Measurements from ENCODE around the gene C16orf96.

Gene C16orf96

DNA sequence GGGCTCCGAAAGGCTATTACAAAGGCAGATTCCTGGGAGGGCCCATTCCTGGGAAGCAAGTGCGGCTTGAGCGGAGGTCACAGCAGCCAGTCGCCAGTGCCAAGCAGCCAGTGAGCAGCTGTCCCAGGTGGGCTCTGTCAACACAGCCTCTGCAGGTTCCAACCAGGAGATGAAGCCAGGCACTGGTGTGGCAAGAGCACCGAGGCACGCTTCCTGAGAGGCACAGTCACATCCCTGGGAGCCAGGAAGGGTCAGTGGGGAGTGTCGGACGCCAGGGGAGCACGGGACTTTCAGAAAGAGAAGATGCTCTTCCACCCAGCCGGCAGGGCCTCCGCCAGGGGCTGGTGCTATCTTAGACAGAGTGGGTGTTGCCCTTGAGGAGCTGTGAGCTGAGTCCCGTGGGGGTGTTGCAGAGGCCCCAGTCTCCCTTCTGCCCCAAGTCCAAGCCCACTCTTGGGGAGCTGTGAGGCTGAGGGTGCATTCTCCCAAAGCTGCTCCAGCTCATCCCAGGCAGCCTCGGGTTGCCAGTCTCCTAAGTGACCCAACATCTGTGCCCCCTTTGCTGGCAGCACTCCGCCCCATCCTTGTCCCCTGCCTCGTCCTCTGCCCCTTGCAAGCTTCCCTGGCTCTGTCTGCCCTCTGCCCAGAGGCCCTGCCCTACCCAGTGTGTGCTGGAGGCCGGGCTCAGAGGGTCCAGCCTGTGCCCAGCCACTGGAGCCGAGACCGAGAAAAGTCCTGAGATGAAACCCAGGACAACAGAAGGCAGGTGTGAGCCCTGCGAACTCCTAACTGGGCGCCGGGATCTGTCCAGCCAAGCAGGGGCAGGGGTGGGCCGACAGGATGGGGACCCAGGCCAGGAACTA lies 51.9 kb downstream of the C16orf96 start:
- DNase-seq (ENCODE audit: insufficient read length) (no peak), FAIRE-seq (no peak)
- TF ChIP-seq TAF1 (IDR thresholded peaks at IDR 0.05; ENCODE audit: borderline replicate concordance, low read depth, low read length): no peak
- peak; percentile 64; the same call in 1 of the 2 replicates for TF ChIP-seq POLR2AphosphoS5 (IDR thresholded peaks at IDR 0.05; ENCODE audit: low read depth, low read length)

DNA sequence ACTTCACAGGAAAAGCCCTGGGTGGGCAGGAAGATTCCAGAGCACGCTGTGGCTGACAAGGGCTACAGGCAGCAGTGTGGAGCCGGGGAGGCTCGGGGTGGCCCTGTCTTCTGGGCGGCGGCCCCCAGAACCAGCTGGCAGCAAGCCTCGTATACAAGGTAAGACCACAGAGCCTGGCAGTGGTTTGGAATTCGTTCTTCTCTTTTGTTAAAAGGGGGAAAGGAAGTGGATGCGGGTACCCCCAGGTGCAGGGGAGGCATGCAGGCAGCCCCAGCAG lies 52.5 kb downstream of the C16orf96 start:
- no peak for FAIRE-seq
- DNase-seq (ENCODE audit: insufficient read length): no peak
- no peak for TF ChIP-seq POLR2AphosphoS5 (IDR thresholded peaks at IDR 0.05; ENCODE audit: low read depth, low read length)

DNA sequence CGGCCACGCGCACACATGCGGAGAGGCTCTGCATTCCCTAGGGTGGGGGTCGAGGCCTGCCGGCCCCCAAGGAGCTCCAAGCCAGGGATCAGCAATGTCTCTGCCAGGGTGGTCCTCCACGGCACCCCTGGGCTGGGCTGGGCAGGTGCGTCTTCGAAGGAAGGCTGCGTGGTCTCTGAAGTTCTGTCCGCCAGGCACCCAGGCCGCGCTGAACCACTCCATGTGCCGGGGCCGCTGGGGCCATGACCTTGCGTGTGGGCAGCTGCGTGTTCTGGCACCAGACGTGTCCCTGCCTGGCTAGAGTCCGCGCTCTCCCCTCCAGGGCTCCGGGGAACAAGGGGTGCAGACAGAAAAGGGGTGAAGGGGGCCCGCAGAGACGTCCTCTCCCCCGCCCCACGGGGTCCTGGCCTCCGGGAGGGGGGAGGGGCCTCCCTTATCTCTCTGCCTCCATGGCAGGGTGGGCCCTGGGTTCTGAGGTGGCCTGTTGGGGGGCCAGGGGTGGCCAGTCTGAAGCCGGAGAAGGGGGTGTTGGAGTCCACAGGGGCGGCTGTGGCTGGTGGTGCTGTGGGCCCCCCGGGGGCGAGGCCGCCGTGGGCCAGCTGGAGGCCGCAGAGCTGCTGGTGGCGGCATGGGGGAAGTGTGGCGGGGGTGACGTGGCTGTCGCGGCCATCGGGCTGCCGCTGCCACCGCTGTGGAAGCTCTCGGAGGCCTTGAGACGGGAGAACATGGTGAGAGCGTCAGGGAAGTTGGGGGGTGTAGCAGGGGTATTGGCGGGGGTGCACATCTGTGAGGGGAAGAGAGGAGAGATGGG lies 53.3 kb downstream of the C16orf96 start:
- TF ChIP-seq TAF1 (IDR thresholded peaks at IDR 0.05; ENCODE audit: borderline replicate concordance, low read depth, low read length) (no peak), POLR2AphosphoS5 (IDR thresholded peaks at IDR 0.05; ENCODE audit: low read depth, low read length) (no peak), POLR2A (IDR thresholded peaks at IDR 0.05; ENCODE audit: low read depth, low read length) (no peak)
- DNase-seq (ENCODE audit: insufficient read length) (no peak), FAIRE-seq (no peak)

DNA sequence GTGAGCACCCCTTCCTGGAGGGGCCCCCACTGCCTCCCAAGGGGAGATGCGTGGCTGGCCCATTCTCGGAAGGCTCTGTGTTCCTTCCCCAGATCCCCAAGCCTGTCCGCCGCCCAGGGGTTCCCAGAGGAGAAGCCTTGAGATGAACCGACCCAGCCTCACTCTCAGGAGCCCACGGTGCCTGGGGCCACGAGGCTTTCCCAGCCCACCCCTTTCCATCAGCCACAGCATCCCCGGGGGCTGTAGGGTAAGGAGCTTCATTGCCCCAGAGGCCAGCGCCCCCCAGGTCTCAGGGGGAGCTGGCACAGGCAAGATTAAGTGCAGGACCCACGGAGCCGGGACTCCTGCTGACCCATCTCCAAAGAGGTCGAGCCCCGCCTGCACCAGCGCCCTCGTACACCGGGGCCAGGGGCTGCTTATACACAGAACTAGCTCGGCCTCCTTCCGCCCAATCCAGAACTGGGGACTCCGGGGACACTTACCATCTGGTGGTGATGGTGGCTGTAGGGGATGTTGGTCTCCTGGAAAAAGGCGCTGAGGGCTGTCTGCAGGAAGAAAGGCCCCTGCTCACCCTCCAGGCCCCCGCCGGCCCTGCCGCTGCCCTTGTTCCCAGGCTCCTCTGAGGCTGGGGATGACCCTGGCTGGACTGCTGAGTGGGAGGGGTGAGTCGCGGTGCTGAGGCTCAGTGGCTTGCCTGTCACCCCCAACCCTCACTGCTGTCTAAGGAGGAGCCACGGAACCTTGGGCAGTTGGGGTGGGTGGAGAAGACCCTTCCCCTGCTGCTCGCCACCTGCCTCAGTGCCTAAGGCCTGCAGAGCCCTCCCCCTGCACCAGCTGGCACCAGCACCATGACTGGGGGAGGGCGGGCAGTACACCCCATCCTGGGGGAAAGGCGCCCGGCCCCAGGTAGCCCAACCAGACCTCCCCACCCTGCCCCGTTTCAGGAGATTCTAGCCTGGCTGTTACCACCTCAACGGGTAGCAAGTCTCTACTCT lies 54.2 kb downstream of the C16orf96 start:
- FAIRE-seq: no peak
- DNase-seq (ENCODE audit: insufficient read length): no peak

DNA sequence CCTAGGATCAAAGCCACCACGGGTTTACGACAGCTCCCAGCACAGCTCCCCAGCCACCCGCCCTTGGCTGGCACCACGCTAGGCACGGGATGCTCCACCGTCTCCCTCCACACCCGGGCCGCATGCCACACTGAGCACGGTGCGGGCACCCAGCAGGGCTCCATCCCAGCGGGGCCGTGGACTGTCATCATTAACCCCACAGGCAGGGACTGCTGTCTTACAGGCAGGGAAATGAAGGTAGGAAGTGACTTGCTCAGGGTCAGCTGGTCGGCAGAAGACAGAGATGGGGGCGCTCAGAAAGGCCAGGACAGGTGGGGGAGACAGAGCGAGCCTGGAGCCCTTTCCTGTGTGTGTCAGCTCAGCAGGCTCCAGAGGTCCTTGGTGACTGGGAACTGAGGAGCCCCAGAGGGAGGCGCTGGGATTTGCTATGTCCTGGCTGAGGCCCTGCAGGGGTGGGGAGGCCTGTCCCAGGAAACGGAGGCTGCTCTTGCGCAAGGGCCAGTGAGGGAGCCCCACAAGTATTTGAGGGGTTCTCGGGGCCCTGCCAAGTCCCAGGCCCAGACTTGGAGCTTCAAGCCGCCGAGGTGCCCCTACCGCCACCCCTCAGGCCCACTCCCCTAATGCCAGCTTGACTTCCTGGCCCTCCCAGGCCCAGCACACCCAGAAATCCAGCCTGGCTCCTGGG lies 55.3 kb downstream of the C16orf96 start:
- DNase-seq (ENCODE audit: insufficient read length): no peak
- no peak for FAIRE-seq
- no peak for TF ChIP-seq POLR2AphosphoS5 (IDR thresholded peaks at IDR 0.05; ENCODE audit: low read depth, low read length)

More for the DNA sequence above, 54.2 kb downstream of the C16orf96 start:
- no peak for TF ChIP-seq POLR2AphosphoS5 (IDR thresholded peaks at IDR 0.05; ENCODE audit: low read depth, low read length)
- no peak for TF ChIP-seq POLR2A (IDR thresholded peaks at IDR 0.05; ENCODE audit: low read depth, low read length)

DNA sequence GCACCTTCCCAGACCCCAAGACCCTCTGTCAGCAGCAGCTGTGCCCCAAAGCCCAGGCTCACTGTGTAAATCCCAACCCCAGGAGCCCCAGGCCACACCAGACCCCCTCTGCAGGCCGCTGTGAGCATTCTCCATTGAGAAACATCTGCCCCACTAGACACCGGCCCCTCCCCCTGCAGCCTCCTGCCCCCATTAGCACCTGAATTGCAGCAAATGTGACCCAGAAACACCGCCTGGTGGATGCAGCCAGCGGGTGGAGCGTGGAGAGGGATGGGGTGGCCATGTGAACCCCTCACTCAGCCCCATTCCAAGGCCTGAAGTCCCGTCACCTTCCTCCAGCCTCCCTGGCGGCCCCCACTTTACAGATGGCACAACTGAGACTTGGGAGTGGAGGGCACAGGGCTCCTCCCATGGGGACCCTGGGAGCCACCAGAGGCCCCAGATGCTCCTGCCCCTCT lies 56.4 kb downstream of the C16orf96 start:
- DNase-seq (ENCODE audit: insufficient read length) (no peak), FAIRE-seq (no peak)
- TF ChIP-seq POLR2A (IDR thresholded peaks at IDR 0.05; ENCODE audit: low read depth, low read length) (no peak), TAF1 (IDR thresholded peaks at IDR 0.05; ENCODE audit: borderline replicate concordance, low read depth, low read length) (no peak), POLR2AphosphoS5 (IDR thresholded peaks at IDR 0.05; ENCODE audit: low read depth, low read length) (no peak)

DNA sequence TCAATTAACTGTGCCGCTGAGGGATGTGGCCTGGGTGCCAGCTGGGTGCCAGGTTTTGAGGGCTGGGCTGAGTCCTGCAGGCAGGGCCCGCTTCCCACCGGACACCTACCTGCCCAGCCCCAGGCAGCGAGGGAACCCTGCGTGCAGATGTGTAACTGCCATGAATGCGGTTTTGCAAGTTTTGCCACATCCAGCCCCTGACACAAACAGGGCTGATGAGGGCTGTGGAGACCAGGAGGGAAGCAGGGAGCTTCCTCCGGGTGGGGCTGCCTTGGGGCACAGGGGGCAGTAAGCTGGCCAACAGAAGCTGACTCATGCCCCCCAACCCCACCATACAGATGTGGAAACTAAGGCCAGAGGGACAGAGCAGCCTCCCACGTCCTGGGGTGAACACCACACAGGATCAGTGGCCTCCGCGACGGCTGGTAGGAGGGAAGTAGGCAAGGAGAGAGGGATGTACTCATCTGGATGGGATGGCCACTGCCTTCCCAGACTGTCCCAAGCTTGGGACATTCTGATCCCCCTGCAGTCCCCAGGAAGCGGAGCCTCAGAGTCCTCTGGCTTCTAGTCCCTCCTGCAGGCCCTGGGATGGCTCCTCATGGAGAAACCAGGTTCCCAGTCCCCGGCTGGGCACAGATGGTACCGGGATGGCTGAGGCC lies 57.0 kb downstream of the C16orf96 start:
- FAIRE-seq: no peak
- TF ChIP-seq TAF1 (IDR thresholded peaks at IDR 0.05; ENCODE audit: borderline replicate concordance, low read depth, low read length) (no peak), POLR2AphosphoS5 (IDR thresholded peaks at IDR 0.05; ENCODE audit: low read depth, low read length) (no peak), POLR2A (IDR thresholded peaks at IDR 0.05; ENCODE audit: low read depth, low read length) (no peak)
- DNase-seq (ENCODE audit: insufficient read length): no peak

DNA sequence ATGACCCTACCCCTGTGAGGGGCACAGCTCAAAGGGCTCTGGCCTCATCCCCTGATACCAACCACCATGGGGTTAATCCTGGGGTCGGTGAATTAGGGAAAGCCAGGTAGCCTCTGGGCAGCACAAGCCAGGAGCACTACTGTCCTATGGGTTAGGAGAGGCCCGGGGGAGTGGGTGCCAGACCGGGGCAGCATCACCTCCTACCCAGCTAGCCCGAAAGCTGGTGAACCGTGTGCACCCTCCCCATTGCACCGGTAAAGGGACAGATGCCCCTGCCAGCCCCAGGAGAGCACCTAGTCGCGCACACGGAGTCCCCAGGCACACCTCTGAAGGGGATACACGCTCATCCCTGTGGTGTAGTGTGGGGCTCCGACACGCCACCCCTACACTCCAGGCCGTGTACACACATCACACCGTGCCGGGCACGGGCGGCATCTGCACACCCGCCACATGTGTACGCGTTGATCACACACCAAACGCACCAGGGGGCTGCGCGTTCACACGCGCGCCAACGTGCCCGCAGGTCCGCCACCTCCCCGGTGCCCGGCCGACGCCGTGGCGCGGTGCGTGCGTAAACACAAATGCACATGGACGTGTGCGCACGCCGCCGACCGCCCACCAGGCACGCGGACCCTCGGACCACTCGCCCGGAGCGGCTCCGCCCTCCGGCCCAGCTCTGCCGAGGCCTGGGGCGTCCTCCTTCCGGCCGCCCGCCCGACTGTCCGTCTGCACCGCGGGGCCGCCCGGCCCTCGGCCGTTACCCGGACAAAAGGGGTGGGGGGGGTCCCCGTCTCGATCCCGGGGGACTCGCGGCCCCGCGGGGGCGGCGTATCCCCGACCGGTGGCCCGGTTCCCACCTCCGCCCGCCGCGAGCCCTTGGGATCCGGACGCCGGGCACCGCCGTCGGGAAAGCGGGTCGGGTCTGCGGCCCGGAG lies 57.8 kb downstream of the C16orf96 start:
- peak; percentile 84 for FAIRE-seq
- peak; percentile 60 for DNase-seq (ENCODE audit: insufficient read length)
- peak; percentile 22; the same call in 1 of the 2 replicates for TF ChIP-seq POLR2AphosphoS5 (IDR thresholded peaks at IDR 0.05; ENCODE audit: low read depth, low read length)
- TF ChIP-seq POLR2A (IDR thresholded peaks at IDR 0.05; ENCODE audit: low read depth, low read length): no peak
- TF ChIP-seq TAF1 (IDR thresholded peaks at IDR 0.05; ENCODE audit: borderline replicate concordance, low read depth, low read length): no peak

DNA sequence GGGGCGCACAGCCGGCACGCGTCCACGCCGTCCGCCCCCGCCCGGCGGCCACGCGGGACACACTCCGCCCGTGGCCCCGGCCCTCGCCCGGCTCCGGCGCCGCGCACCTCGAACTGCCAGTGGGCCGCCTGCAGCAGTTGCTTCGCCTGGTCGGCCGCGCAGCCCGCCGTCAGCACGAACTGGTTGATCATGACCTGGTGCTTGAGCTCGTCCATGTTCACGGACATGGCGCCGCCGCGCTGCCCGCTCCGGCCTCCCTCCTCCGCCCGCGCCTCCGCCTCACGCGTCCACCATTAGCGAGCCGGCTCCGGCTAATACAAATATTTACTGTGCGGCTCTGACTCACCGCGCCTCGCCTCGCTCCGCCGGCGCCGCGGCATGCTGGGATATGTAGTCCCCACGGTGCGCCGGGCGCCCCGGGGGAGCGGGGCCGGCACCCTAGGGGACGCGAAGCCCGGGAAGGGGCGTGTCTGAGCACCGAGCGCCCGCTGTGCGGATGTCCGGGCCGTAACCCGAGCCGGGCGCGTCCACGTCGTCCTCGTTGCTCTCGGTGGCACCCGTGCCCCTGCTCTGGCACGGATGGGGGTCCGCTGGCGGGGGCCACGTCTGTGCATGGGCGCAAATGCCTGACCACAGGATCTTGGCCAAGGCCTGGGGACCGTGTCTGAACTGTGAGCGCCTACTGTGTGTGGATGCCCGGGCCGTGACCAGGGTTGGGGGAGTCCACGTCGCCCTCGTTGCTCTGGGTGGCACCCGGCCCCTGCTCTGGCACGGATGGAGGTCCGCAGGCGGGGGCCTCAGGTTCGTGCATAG lies 58.6 kb downstream of the C16orf96 start, which contains the start of gene UBALD1:
UBALD1 (minus strand) TSS at position 318 of the 813 bp plus-strand sequence; CDS start at position 227, 91 bp downstream.
- peak; percentile 78 for TF ChIP-seq POLR2AphosphoS5 (IDR thresholded peaks at IDR 0.05; ENCODE audit: low read depth, low read length)
- TF ChIP-seq POLR2A (IDR thresholded peaks at IDR 0.05; ENCODE audit: low read depth, low read length): peak; percentile 83
- TF ChIP-seq TAF1 (IDR thresholded peaks at IDR 0.05; ENCODE audit: borderline replicate concordance, low read depth, low read length): peak; percentile 79
- DNase-seq (ENCODE audit: insufficient read length) (peak; percentile 89), FAIRE-seq (peak; percentile 99)

Data from GM12892 (cell line).